GM18951 (cell line): Measurements from ENCODE around the gene TBC1D8.

Experiments
- POLR2A ChIP-seq: IDR thresholded peaks from 4 replicates; pipeline ENCODE4 v1.6.1; 2011; ENCODE audit warnings: mild to moderate bottlenecking; ENCODE audit not compliant: insufficient read length, insufficient read depth; ENCODE audit errors: extremely low read depth
- in situ Hi-C: fragments of 300-500 bp; cut with MboI; formaldehyde crosslinking; loops from one replicate; pipeline ENCODE4 v1.12.0; 2022; ENCODE audit warnings: low sequenced_read_pairs, mixed read lengths, inconsistent platforms; ENCODE audit not compliant: unreplicated experiment

Gene TBC1D8

GRCh38 chr2:100980046-100980445 is 171.1 kb downstream of the TBC1D8 start:
- TF ChIP-seq POLR2A: no peak
- in situ Hi-C loops: loop anchor here (25.0 kb wide), 1 partner anchor 368 kb away; no protein-coding TSS in a partner anchor

GRCh38 chr2:100978582-100979191 is 172.5 kb downstream of the TBC1D8 start:
- in situ Hi-C loops: loop anchor here (25.0 kb wide), 1 partner anchor 366 kb away; no protein-coding TSS in a partner anchor
- TF ChIP-seq POLR2A: no peak

DNA sequence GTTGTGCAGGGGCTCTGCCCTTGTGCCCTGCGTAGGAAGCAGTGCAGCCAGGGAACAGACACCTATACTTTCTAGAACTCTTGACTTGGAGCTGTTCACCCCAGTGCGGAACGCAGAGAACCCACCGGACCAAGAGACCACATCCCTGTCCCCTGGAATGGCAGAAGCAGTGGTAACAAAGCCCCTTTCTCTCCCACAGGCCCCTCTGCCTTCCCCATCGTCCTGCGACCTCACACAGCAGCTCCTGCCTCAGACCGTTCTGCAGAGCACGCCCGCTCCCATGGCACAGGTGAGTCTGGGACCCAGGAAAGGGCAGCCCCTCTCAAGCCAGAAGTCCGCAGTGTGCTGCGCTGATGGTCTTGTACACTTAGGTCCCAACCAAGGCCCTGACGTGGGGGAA is 173.7 kb downstream of the TBC1D8 start:
- TF ChIP-seq POLR2A: no peak
- in situ Hi-C loops: loop anchor here (25.0 kb wide), 1 partner anchor 365 kb away; no protein-coding TSS in a partner anchor

- TF ChIP-seq POLR2A: no peak
- in situ Hi-C loops: loop anchor here (25.0 kb wide), 1 partner anchor 365 kb away; no protein-coding TSS in a partner anchor
These were observed 174.4 kb downstream of the TBC1D8 start for GRCh38 chr2:100976645-100977391.

- TF ChIP-seq POLR2A: no peak
- in situ Hi-C loops: loop anchor here (25.0 kb wide), 1 partner anchor 364 kb away; no protein-coding TSS in a partner anchor
These were observed 175.1 kb downstream of the TBC1D8 start for GRCh38 chr2:100976061-100976460.

DNA sequence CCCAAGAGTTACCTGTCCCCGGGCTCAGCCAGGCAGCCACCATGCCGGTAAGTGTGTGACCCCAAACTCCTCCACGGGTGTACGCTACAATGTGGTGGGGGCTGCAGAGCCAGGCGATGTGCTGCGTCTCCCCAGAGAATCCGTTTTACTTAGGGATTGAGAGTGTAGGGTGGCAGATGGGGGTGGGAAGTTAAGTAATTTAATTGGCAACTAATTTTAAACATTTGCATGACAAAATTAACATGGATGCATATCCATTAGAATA is 175.7 kb downstream of the TBC1D8 start:
- in situ Hi-C loops: loop anchor here (25.0 kb wide), 1 partner anchor 363 kb away; no protein-coding TSS in a partner anchor
- TF ChIP-seq POLR2A: no peak

DNA sequence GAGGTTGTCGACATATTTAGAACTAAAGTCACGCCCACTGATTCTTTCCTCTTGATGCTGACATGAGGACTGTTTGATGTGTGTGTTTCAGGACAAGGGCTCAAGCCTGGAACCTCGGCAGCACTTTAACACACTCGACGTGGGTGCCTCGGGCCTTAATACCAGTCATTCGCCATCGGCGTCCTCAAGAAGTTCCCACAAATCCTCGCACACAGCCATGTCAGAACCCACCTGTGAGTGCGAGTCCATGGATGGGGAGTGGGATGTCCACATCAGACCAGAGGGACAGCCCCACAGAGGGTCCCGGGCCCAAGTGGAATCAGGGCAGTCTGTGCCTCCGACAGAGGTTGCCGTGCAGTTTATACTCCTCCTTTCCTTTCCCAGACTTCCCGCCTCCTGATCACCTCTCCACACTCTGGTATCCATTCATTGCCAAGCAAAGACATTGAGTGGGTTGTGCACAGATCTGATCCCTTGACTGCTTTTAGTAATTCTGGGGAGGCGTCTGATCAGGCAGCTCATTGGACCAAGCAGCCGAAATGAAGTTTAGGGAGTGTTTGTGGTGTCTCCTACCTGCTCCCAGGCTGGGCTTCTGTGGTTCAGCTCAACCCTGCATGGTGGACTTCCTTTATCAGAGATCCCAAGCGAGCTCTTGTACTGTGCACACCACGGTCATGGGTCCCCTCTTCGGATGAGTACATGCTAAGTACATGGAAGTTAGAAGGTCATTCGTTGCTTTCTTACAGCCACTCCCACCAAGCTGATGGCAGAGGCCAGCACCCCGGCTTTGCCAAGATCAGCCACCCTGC is 176.3 kb downstream of the TBC1D8 start:
- in situ Hi-C loops: loop anchor here (25.0 kb wide), 1 partner anchor 363 kb away; no protein-coding TSS in a partner anchor

DNA sequence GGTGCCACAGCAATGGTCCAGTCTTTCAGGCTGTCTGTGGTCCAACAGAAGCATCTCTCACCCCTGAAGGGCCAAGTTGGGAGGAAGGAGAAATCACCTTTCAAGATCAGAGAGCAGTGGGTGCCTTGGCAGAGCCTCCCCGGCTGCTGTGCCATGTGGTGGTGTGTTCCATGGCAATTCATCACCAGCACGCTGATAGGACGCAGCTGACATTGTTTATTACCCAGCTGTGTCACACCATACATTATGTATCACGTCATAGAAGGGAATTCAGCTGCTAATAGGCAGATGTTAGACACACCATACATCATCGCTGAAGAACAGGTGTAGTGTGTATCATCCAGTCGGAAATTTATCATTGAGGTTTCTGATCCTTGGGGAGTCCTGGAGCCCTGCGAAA is 178.7 kb downstream of the TBC1D8 start:
- TF ChIP-seq POLR2A: no peak
- in situ Hi-C loops: no loop called here

More for the DNA sequence above, 176.3 kb downstream of the TBC1D8 start:
- TF ChIP-seq POLR2A: no peak

DNA sequence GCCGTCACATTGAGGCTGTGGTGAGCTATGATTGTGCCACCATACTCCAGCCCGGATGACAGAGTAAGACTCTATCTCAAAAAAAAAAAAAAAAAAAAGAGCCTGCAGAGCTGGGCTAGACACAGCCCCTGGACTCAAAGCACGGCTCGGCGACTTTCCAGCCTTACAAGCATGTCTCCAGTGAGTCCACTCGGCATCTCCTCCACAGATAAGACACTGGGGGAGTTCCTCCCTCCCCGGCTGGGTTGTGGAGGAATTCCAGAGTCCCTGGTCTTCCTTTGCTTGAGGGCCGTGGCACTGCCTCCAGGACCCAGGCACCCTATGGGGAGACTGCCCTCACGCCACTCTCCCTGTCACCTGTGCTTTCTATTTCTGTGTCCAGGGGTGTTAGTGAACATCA is 180.0 kb downstream of the TBC1D8 start:
- TF ChIP-seq POLR2A: no peak
- in situ Hi-C loops: no loop called here

DNA sequence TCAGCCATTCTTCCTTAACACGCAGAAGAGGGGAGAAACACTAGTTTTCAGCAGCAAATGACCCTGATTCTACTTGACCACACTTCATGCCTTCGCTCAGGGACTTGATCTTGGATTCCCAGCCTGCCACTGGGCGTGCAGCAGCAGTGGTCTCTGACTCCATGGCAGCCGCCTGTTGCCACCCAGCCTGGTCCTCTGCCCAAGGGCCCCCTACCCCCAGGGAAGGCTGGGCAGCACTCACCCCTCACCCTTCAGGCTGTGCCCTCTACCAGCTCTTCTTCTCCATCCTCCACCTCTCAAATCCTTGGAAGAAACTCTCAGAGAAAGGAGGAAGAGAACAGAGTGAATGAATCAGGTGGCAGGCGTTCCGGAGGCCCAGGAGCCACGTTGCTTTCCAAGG is 181.2 kb downstream of the TBC1D8 start:
- in situ Hi-C loops: no loop called here

GRCh38 chr2:100968146-100969145 is 182.7 kb downstream of the TBC1D8 start:
- in situ Hi-C loops: no loop called here
- TF ChIP-seq POLR2A: no peak

More for the DNA sequence above, 181.2 kb downstream of the TBC1D8 start:
- TF ChIP-seq POLR2A: no peak

DNA sequence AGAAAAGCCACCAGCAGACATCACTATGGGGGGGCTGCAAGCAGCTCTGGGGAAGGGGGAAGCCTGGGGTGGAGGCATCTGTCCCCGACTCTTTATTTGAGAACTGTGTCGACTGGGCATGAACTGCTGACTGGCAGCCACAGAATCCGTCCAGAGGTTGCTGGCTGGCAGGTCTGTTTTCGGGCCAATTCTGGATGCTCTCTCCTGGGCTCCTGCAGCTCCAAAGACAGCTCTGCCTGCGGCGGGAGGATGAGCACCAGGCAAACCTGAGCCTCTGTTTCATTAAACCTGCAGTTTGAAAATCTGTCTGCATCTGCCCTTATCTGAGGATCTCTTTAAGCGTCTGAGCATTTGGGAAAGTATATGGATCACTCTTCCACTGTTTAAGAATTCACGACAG is 183.5 kb downstream of the TBC1D8 start:
- in situ Hi-C loops: no loop called here
- TF ChIP-seq POLR2A: no peak
